Medulla oblongata (tissue), 1 donor: ENCODE data around the gene ZFC3H1.

Source experiments
- DNase-seq: peaks from one replicate; pipeline ENCODE4 v3.0.0-alpha.2; 2015; ENCODE audit errors: extremely low spot score

Gene ZFC3H1

GRCh38 chr12:71627438-71628002, 36.1 kb downstream of the ZFC3H1 start:
- no peak for DNase-seq

- no peak for DNase-seq
Observed at GRCh38 chr12:71626768-71627167, 36.9 kb downstream of the ZFC3H1 start.

- DNase-seq, result peak; percentile 29
Observed at GRCh38 chr12:71626098-71626497, 37.5 kb downstream of the ZFC3H1 start.

GRCh38 chr12:71625476-71625875, 38.2 kb downstream of the ZFC3H1 start:
- DNase-seq, result no peak

GRCh38 chr12:71621938-71622337, 41.7 kb downstream of the ZFC3H1 start:
- no peak for DNase-seq

DNA sequence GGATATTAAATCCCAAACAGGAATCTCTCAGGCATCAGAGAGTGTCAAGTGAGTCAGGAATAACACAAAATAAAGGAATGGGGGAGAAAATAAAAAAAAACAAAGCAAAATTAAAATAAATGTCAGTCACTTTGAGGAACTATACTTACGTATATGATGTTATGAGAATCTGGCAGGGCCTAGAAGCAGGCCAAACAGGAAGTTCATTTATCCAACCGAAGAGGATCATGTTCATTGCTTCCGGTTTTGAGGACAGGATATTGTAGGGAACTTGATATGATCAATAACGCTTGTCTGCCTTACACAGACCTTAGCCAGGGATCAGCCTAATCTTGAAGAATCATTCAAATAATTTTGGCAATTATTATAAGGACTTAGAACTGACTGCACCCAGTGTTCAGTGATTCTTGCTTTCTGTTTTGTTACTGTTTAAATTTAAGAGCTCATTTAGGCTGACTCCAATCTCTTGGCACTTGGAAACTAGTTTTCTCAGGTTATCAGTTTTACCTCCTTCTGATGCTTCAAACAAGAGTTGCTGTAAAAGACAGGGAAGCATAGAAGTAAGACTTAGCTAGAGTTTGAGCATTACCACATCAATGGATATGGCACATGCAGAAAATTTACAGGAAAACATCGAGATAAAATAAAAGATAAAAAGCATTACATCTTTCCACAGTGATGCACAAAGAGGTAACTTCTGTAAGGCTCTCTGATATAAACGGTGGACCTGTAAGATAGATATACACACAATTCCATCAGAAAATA, 53.4 kb downstream of the ZFC3H1 start:
- DNase-seq, result no peak

- DNase-seq, result peak; percentile 64
Observed at GRCh38 chr12:71607494-71608330, 55.9 kb downstream of the ZFC3H1 start.

DNA sequence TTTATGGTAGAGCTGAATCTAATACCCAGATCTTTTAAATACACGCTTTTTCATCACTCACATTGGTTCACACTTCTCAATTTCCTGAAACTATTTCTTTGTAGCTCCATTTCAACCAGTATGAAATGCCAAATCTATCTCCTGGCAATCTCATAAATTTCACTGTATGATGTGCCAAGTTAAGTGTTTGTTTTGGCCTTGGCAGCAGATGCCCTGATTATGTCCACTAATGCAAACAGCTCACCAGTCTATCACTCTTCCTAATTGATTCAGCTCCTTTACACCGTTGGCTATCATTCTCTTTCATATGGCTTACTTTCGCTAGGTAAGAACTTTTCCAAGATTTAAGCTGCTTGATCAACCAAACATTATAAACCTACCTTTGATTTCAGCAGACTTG, 58.6 kb downstream of the ZFC3H1 start:
- no peak for DNase-seq

DNA sequence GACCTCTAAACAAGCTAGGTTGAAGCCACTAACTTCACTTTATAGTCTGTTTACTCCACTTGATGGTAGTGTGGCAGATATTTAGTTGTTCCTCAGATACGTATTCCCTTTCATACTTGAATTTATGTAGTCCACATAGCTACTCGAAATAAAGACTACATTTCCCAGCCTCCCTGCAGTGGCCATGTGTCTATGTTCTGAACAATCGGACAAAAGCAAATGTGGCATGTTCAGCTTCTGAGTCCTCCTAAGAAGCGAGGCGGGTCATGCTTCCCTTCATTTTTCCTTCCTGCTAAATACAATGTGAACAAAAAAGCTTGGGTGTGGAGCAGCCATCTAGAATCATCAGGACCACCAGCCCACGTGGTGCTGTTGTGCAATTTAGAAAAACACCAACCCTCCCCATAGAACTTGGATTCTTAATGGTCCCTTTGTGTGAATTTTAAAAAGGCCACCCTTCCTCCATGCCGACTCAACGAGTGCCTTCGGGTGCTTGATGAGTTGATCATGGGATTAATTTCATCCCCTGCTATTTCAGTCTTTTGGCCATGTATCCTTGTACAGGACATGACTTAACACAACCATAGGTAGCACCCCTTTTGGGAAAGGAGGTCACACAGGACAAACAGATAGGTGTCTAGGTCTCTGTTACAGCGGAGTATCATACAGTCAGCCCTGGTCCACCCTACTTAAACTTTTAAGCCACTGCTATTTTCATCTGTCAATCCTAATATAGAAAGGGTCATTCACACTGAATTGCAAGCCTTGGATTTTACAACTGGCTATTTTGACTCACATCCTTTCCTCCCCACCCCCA, 60.7 kb downstream of the ZFC3H1 start:
- no peak for DNase-seq

- DNase-seq, result no peak
Observed at GRCh38 chr12:71601546-71601945, 62.1 kb downstream of the ZFC3H1 start.

DNA sequence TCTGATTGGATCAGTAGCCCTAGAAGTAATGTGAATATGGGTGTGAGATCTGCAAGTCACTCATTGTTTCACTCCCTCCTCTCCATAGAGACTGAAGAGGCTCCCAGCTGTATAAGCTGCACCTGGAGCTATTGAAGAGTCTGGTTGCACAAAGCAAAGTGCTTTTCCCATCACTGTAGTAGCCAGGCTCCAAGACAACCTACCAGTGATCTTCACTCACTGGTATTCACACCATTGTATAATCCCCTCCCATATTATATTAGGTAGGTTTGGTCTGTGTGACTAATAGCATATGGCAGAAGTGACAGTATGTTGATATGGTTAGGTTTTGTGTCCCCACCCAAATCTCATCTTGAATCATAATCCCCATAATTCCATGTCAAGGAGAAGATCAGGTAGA, 64.4 kb downstream of the ZFC3H1 start:
- DNase-seq, result no peak

- no peak for DNase-seq
Observed at GRCh38 chr12:71594214-71594948, 69.3 kb downstream of the ZFC3H1 start.

- no peak for DNase-seq
Observed at GRCh38 chr12:71592841-71593240, 70.8 kb downstream of the ZFC3H1 start.

DNA sequence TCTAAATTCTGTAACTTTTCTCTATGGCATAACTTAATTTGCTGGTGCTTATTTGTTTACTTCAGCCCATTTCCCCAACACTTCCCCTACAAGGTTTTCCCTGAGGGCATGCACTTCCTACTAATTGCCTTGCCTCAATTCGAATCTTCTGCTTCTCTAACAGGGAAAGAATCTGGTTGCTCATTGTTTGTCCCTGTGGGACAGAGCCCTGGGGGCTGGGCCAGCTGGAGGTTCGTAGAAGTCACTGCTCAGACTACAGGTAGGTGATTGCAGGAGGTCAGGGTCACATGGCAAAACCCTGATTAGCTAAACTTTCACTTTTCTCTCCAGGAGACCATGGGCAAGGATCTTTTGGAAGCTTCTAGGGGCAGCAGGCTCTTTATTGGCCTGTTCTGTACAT, 72.0 kb downstream of the ZFC3H1 start:
- no peak for DNase-seq

- no peak for DNase-seq
Observed at GRCh38 chr12:71589478-71589881, 74.2 kb downstream of the ZFC3H1 start.

- DNase-seq, result no peak
Observed at GRCh38 chr12:71587012-71587411, 76.6 kb downstream of the ZFC3H1 start.

- DNase-seq, result no peak
Observed at GRCh38 chr12:71585218-71585617, 78.4 kb downstream of the ZFC3H1 start.

DNA sequence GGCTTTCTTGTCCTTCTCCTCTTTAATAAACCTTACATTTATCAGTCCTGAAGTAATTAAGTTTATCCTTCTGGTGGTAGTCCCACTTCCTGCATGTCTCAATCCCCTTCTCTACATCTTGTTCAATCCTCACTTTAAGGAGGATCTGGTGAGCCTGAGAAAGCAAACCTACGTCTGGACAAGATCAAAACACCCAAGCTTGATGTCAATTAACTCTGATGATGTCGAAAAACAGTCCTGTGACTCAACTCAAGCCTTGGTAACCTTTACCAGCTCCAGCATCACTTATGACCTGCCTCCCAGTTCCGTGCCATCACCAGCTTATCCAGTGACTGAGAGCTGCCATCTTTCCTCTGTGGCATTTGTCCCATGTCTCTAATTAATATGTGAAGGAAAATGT, 79.3 kb downstream of the ZFC3H1 start:
- DNase-seq, result no peak

DNA sequence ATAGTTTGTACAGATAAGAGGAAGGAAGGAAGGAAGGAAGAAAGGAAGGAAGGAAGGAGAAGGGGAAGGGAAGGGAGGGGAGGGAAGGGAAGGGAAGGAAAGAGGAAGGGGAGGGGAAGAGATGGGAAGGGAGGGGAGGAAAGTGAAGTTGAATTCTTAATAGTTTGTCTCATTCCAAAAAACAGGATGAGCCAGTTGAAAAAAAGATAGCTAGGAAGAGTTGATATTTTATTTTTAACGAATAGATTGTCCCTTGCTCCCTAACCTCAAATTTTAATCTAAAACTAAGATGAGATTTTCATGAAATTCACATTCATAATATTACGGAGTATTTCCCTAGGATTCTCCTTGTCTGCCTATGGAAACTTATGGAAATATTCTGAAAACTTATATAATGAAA, 80.7 kb downstream of the ZFC3H1 start:
- no peak for DNase-seq

- no peak for DNase-seq
Observed at GRCh38 chr12:71581206-71581605, 82.4 kb downstream of the ZFC3H1 start.

DNA sequence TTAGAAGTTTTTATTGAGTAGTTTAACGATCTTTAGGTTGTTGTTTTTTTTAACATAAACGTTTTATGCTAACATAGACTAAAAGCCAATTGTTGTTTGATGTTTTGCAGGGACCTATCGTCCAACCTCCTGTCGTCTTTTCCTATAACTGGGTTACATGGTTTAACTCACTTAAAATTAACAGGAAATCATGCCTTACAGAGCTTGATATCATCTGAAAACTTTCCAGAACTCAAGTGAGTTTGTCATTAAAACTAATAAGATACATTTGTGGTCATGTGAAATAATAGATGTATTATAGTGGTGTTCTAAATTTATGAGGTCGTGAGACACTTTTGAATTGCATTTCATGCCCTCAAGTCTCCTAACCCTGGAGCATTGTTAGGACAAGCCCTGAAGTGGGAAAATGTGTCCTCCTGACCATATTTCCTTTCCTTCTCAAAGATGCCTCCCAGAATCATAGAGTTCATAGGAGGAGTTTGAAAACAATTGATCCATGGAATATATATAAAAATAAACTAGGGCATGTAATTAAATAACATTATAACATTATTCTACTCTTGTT, 84.9 kb downstream of the ZFC3H1 start:
- DNase-seq, result no peak
